Neural cell (in vitro differentiated cells): ENCODE results near the gene DNM1. TPM values are rescaled to one million over a fixed set of nuclear protein-coding genes. Genes with fewer than 3 reads are reported as not detected.

Experiments used
- H2AFZ ChIP-seq: fragments of 200-600, 300-800 bp; sonication (generic), shearing (Covaris generic); 2 replicates; pipeline ENCODE4 v1.6.0; 2014; ENCODE audit warnings: low read depth, mild to moderate bottlenecking, antibody characterized with exemption, low read length, moderate library complexity
- H3F3A ChIP-seq: fragments of 200-600 bp; shearing (Covaris generic); 2 replicates; pipeline ENCODE4 v1.6.1; 2016; ENCODE audit warnings: mild to moderate bottlenecking, moderate library complexity, mixed read lengths, antibody characterized with exemption, low read length; ENCODE audit not compliant: insufficient read depth, poor library complexity, severe bottlenecking
- H3K27ac ChIP-seq: fragments of 200-600, 300-800 bp; sonication (generic), shearing (Covaris generic); 2 replicates; pipeline ENCODE4 v1.5.1; 2014; ENCODE audit warnings: mild to moderate bottlenecking, low read length, moderate library complexity
- H3K27me3 ChIP-seq: fragments of 300-800, 200-600 bp; sonication (generic), shearing (Covaris generic); 2 replicates; pipeline ENCODE4 v1.6.0; 2014; ENCODE audit warnings: mild to moderate bottlenecking, low read depth, low read length, moderate library complexity; ENCODE audit not compliant: insufficient read depth
- H3K36me3 ChIP-seq: fragments of 300-800, 200-600 bp; sonication (generic), shearing (Covaris generic); 2 replicates; pipeline ENCODE4 v1.5.1; 2014; ENCODE audit warnings: mild to moderate bottlenecking, antibody characterized with exemption, low read length, moderate library complexity; ENCODE audit not compliant: insufficient read depth
- H3K4me2 ChIP-seq: fragments of 300-800, 200-600 bp; sonication (generic), shearing (Covaris generic); 2 replicates; pipeline ENCODE4 v1.6.0; 2014; ENCODE audit warnings: mild to moderate bottlenecking, low read length
- H3K4me3 ChIP-seq: fragments of 300-800, 200-600 bp; sonication (generic), shearing (Covaris generic); 2 replicates; pipeline ENCODE4 v1.5.1; 2014; ENCODE audit warnings: mild to moderate bottlenecking, low read length, moderate library complexity
- H3K79me2 ChIP-seq: fragments of 200-600 bp; shearing (Covaris generic); replicated peaks from 2 replicates; pipeline ENCODE4 v1.6.0; 2014; ENCODE audit warnings: mild to moderate bottlenecking, low read length, moderate library complexity; ENCODE audit not compliant: insufficient read depth
- H3K9ac ChIP-seq: fragments of 300-800, 200-600 bp; sonication (generic), shearing (Covaris generic); 2 replicates; pipeline ENCODE4 v1.6.1; 2016; ENCODE audit warnings: mild to moderate bottlenecking, low read length, mixed read lengths
- H3K9me2 ChIP-seq: fragments of 200-600 bp; shearing (Covaris generic); 2 replicates; pipeline ENCODE4 v1.6.1; 2016; ENCODE audit warnings: mild to moderate bottlenecking, low read length, mixed read lengths; ENCODE audit not compliant: insufficient read depth
- H3K9me3 ChIP-seq: fragments of 200-600, 300-800 bp; sonication (generic), shearing (Covaris generic); 2 replicates; pipeline ENCODE4 v1.6.1; 2016; ENCODE audit warnings: mild to moderate bottlenecking, mixed run types, low read length, moderate library complexity, mixed read lengths
- H4K20me1 ChIP-seq: fragments of 200-600 bp; shearing (Covaris generic); 2 replicates; pipeline ENCODE4 v1.6.1; 2016; ENCODE audit warnings: mild to moderate bottlenecking, mixed run types; ENCODE audit not compliant: insufficient read depth
- EP300 ChIP-seq: fragments of 450-650 bp; conservative IDR thresholded peaks from 2 replicates; pipeline ENCODE4 v1.6.1; 2014; ENCODE audit warnings: antibody characterized with exemption, mild to moderate bottlenecking, moderate library complexity; ENCODE audit not compliant: poor library complexity, severe bottlenecking
- EZH2 ChIP-seq: fragments of 200-600, 300-800 bp; shearing (Covaris generic), sonication (generic); IDR thresholded peaks from 2 replicates; pipeline ENCODE4 v1.6.1; 2014; ENCODE audit warnings: antibody characterized with exemption, low read length, borderline replicate concordance, mild to moderate bottlenecking; ENCODE audit not compliant: insufficient read depth, poor library complexity, severe bottlenecking
- MXI1 ChIP-seq: fragments of 450-650 bp; conservative IDR thresholded peaks from 2 replicates; pipeline ENCODE4 v1.6.1; 2014; ENCODE audit warnings: antibody characterized with exemption, mild to moderate bottlenecking; ENCODE audit not compliant: poor library complexity, severe bottlenecking
- POLR2AphosphoS5 ChIP-seq: IDR thresholded peaks from 2 replicates; pipeline ENCODE4 v1.6.1; 2012
- RAD21 ChIP-seq: fragments of 450-650 bp; conservative IDR thresholded peaks from 2 replicates; pipeline ENCODE4 v1.6.1; 2014; ENCODE audit warnings: antibody characterized with exemption, mild to moderate bottlenecking, moderate library complexity
- SMC3 ChIP-seq: fragments of 450-650 bp; conservative IDR thresholded peaks from 2 replicates; pipeline ENCODE4 v1.6.1; 2014; ENCODE audit warnings: antibody characterized with exemption, mild to moderate bottlenecking, moderate library complexity; ENCODE audit not compliant: poor library complexity
- TAF1 ChIP-seq: IDR thresholded peaks from 2 replicates; pipeline ENCODE4 v1.6.1; 2012; ENCODE audit warnings: low read depth
- polyA plus RNA-seq: library from polyadenylated mRNA; depleted of rRNA; stranded (reverse); fragments of >200 nt; gene quantifications from 2 replicates; pipeline ENCODE4 v1.2.3, GENCODE V29; 2014
- TF ChIP-seq, protein P1 (sequence below): fragments of 450-650 bp; IDR thresholded peaks from 2 replicates; pipeline ENCODE4 v1.5.1; 2014; ENCODE audit warnings: antibody characterized with exemption, mild to moderate bottlenecking, moderate library complexity; ENCODE audit not compliant: poor library complexity, severe bottlenecking
- TF ChIP-seq, protein P2 (sequence below): IDR thresholded peaks from 2 replicates; pipeline ENCODE4 v1.6.1; 2012; ENCODE audit warnings: borderline replicate concordance

Gene DNM1
- polyA plus RNA-seq, 1 donor from 2014 or later = 104 TPM

DNA sequence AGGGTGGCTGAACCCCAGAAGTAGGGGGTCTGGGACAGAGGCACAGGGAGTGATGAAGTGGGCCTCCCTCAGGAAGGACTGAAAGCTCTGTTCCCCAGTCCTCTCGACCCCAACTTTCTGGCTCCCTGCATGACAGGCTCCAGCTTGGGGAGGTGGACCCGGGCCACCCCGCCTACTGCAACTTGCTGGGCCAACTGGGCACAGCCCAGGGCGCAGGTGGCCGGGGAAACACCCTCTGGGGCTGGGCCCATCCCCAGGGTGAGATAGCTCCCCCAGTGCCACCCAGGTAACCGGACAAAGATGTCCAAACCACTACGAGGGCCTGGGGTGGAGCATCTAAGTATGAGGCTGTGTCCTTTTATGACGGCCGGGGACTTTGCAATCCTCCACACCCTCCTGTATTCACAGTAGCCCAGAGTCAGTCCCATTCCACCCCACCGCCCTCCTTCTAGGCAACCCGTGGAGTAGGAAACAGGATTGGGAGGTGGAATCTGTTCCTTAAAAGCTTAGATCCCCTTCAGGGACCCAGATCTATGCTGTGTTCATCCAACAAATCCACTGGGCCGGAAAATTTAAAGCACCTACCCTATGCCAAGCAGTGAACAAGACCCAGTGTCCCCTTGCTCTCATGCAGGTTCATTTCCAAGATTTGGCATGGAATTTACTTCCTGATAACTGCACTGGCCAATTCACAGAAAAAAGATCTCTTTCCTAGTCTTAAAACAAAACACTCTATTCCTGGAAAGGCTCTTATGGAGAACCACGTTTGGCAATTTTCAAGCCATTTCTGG is 19.9 kb downstream of the DNM1 start:
- no peak overlapping the region for H3K9ac ChIP-seq
- H3K79me2 ChIP-seq = no peaks in the 10 kb centered on the region
- H4K20me1 ChIP-seq = no peaks in the 10 kb centered on the region
- no peak overlapping the region for H3K4me2 ChIP-seq
- TF ChIP-seq EP300 (no peak), MXI1 (no peak), SMC3 (no peak), EZH2 (no peak), TAF1 (no peak), RAD21 (no peak), POLR2AphosphoS5 (no peak)
- TF ChIP-seq, protein P1, sequence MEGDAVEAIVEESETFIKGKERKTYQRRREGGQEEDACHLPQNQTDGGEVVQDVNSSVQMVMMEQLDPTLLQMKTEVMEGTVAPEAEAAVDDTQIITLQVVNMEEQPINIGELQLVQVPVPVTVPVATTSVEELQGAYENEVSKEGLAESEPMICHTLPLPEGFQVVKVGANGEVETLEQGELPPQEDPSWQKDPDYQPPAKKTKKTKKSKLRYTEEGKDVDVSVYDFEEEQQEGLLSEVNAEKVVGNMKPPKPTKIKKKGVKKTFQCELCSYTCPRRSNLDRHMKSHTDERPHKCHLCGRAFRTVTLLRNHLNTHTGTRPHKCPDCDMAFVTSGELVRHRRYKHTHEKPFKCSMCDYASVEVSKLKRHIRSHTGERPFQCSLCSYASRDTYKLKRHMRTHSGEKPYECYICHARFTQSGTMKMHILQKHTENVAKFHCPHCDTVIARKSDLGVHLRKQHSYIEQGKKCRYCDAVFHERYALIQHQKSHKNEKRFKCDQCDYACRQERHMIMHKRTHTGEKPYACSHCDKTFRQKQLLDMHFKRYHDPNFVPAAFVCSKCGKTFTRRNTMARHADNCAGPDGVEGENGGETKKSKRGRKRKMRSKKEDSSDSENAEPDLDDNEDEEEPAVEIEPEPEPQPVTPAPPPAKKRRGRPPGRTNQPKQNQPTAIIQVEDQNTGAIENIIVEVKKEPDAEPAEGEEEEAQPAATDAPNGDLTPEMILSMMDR = no peak
- TF ChIP-seq, protein P2, sequence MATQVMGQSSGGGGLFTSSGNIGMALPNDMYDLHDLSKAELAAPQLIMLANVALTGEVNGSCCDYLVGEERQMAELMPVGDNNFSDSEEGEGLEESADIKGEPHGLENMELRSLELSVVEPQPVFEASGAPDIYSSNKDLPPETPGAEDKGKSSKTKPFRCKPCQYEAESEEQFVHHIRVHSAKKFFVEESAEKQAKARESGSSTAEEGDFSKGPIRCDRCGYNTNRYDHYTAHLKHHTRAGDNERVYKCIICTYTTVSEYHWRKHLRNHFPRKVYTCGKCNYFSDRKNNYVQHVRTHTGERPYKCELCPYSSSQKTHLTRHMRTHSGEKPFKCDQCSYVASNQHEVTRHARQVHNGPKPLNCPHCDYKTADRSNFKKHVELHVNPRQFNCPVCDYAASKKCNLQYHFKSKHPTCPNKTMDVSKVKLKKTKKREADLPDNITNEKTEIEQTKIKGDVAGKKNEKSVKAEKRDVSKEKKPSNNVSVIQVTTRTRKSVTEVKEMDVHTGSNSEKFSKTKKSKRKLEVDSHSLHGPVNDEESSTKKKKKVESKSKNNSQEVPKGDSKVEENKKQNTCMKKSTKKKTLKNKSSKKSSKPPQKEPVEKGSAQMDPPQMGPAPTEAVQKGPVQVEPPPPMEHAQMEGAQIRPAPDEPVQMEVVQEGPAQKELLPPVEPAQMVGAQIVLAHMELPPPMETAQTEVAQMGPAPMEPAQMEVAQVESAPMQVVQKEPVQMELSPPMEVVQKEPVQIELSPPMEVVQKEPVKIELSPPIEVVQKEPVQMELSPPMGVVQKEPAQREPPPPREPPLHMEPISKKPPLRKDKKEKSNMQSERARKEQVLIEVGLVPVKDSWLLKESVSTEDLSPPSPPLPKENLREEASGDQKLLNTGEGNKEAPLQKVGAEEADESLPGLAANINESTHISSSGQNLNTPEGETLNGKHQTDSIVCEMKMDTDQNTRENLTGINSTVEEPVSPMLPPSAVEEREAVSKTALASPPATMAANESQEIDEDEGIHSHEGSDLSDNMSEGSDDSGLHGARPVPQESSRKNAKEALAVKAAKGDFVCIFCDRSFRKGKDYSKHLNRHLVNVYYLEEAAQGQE = no peak
- no peaks in the 10 kb centered on the region for H3F3A ChIP-seq
- no peaks in the 10 kb centered on the region for H3K9me3 ChIP-seq
- no peaks in the 10 kb centered on the region for H3K27me3 ChIP-seq
- H2AFZ ChIP-seq = no peak overlapping the region
- H3K36me3 ChIP-seq = peaks cover 11% of the 10 kb centered on the region
- no peak overlapping the region for H3K4me3 ChIP-seq
- no peaks in the 10 kb centered on the region for H3K9me2 ChIP-seq
- H3K27ac ChIP-seq = no peak overlapping the region

DNA sequence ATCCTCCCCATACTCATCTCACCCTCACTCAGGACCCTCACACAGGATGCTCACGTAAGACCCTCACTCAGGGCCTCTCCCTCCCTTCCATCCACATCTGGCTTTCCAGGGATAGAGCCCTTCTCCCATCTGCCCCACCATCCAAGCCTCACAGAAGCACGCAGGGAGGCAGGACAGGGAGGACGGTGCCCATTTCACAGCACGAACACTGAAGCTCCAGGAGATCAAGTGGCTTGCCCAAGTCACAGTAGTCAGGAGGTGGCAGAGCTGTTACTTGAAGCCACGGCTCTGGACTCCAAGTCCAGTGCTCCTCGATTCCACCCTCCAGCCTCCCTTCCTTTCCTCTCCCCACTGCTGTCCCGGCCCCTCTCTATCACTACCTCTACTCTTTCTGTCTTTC is 21.7 kb downstream of the DNM1 start:
- H3K4me2 ChIP-seq = no peak overlapping the region
- no peak overlapping the region for H3K27ac ChIP-seq
- H2AFZ ChIP-seq = no peak overlapping the region
- H3K4me3 ChIP-seq = no peak overlapping the region
- H3K9me3 ChIP-seq = no peaks in the 10 kb centered on the region
- no peak overlapping the region for H3K9ac ChIP-seq
- H3K9me2 ChIP-seq = no peaks in the 10 kb centered on the region
- H4K20me1 ChIP-seq = no peaks in the 10 kb centered on the region
- no peaks in the 10 kb centered on the region for H3K79me2 ChIP-seq
- H3K36me3 ChIP-seq = peaks cover 9% of the 10 kb centered on the region
- H3F3A ChIP-seq = no peaks in the 10 kb centered on the region
- TF ChIP-seq EZH2 (no peak), MXI1 (no peak)
- no peaks in the 10 kb centered on the region for H3K27me3 ChIP-seq
